CD4-positive, alpha-beta T cell (primary cell): ENCODE data around the gene ZNF574. TPM values are rescaled to one million over a fixed set of nuclear protein-coding genes. Genes with fewer than 3 reads are reported as not detected.

Experiments
- ATAC-seq: fragments of 200-7000 bp; cut with Tn5 transposase; one replicate; pipeline ENCODE4 v1.10.0; 2022; ENCODE audit warnings: mild to moderate bottlenecking; ENCODE audit not compliant: poor library complexity
- CTCF ChIA-PET: fragments of 350-600 bp; sonication (Branson Sonifier 250); formaldehyde crosslinking; loops from one replicate; lab custom pipeline; 2021; ENCODE audit warnings: antibody characterized with exemption, inconsistent platforms; lab: Charles Lee
- POLR2A ChIA-PET: fragments of 350-600 bp; sonication (Branson Sonifier 250); formaldehyde crosslinking; loops from one replicate; lab custom pipeline; 2021; ENCODE audit warnings: antibody characterized with exemption, inconsistent platforms; lab: Charles Lee
- DNase-seq, 14 experiments: peaks; one replicate each; pipeline ENCODE4 v3.0.0-alpha.2; 2013 to 2020; ENCODE audit warnings: mixed read lengths in 2 of 14
- H3K27ac ChIP-seq, 2 donors: one replicate each; pipeline versions ENCODE4 v1.5.1 to v1.7.0; 2013; ENCODE audit warnings: low read length in 2 of 2, low read depth in 1 of 2, mild to moderate bottlenecking in 1 of 2
- H3K27me3 ChIP-seq, 2 experiments: 1 replicate in 1 of 2; 2 replicates in 1 of 2; pipeline versions ENCODE4 v1.6.1 to v1.7.0; 2013; ENCODE audit warnings: low read length in 2 of 2, control low read depth in 1 of 2, mild to moderate bottlenecking in 1 of 2, moderate library complexity in 1 of 2; ENCODE audit not compliant: insufficient read depth in 2 of 2, control insufficient read depth in 1 of 2
- H3K36me3 ChIP-seq: one replicate; pipeline ENCODE4 v1.6.1; 2013; ENCODE audit warnings: low read length, control low read depth; ENCODE audit not compliant: insufficient read depth
- H3K4me1 ChIP-seq: one replicate; pipeline ENCODE4 v1.6.1; 2013; ENCODE audit warnings: low read length, control low read depth; ENCODE audit not compliant: insufficient read depth
- H3K4me3 ChIP-seq: one replicate; pipeline ENCODE4 v1.5.1; 2013; ENCODE audit warnings: mild to moderate bottlenecking, low read length, moderate library complexity
- H3K9me3 ChIP-seq, 2 experiments: 1 replicate in 1 of 2; 2 replicates in 1 of 2; pipeline versions ENCODE4 v1.6.1 to v1.7.0; 2013; ENCODE audit warnings: low read length in 2 of 2, mild to moderate bottlenecking in 2 of 2, control low read depth in 1 of 2, moderate library complexity in 1 of 2; ENCODE audit not compliant: control insufficient read depth in 1 of 2, insufficient read depth in 1 of 2
- H3K27ac Mint-ChIP-seq: one replicate; pipeline ENCODE4 v1.8.0; 2020; ENCODE audit warnings: mixed read lengths
- H3K27me3 Mint-ChIP-seq: one replicate; pipeline ENCODE4 v1.8.0; 2021; ENCODE audit warnings: mixed read lengths
- H3K36me3 Mint-ChIP-seq: one replicate; pipeline ENCODE4 v1.8.0; 2021; ENCODE audit warnings: low read depth, mixed read lengths
- H3K4me1 Mint-ChIP-seq: one replicate; pipeline ENCODE4 v1.8.0; 2021; ENCODE audit warnings: low read depth, mixed read lengths
- H3K4me3 Mint-ChIP-seq: one replicate; pipeline ENCODE4 v1.8.0; 2020; ENCODE audit warnings: mild to moderate bottlenecking, mixed read lengths
- H3K9me3 Mint-ChIP-seq: one replicate; pipeline ENCODE4 v1.8.0; 2020; ENCODE audit warnings: mixed read lengths
- intact Hi-C, 2 experiments: fragments of 100-400 bp; cut with DNase I in 1 of 2; cut with micrococcal nuclease in 1 of 2; formaldehyde crosslinking; loops; one replicate each; pipeline versions ENCODE4 v1.15.1 to v1.9.0; 2023 to 2025; cut with DNase I, micrococcal nuclease
- total RNA-seq, 174 experiments: library from RNA in 2 of 174; stranded (reverse) in 2 of 174; gene quantifications; one replicate each; pipeline ENCODE4 v1.2.3 and lab custom pipeline; 2021 to 2026
- TF ChIP-seq, protein P1 (sequence below): fragments of 200-600 bp; IDR thresholded peaks from one replicate; pipeline ENCODE4 v1.8.0; 2022; ENCODE audit warnings: antibody characterized with exemption, mild to moderate bottlenecking

The ZNF574 gene
- total RNA-seq, 2 experiments from 2014 or later: 21.5 to 24.0 TPM

DNA sequence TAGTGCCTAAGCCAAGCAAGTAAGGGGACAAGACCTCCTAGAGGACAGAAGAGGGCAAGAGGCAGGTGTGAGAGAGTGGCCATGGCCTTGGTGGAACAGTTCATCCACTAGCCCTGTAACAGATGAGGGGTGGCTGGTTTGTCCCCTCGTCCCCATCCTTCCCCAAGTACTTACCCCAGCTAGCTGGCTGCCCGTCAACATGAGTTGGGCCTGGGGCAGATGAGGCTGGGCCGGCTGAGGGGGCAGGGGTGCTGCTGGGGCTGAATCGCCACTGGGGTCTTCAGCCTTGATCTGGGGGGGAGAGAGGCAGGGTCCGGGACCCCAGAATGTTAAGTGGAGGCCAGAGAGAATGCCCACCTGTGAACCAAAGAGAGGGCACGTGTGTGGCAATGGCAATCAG is 41.1 kb downstream of the ZNF574 start:
- Histone ChIP-seq H3K4me1 (peaks cover 13% of the 10 kb centered on the region), H3K36me3 (peaks cover 57% of the 10 kb centered on the region), H3K27ac (no peak overlapping the region), H3K9me3 (no peaks in the 10 kb centered on the region), H3K27me3 (no peaks in the 10 kb centered on the region), H3K4me3 (no peak overlapping the region)
- peaks cover 18% of the 10 kb centered on the region for H3K4me1 Mint-ChIP-seq
- intact Hi-C loops: loop anchor here in 1 of 2 experiments (10.0 kb wide), 1 partner anchor 288 kb away; no protein-coding TSS in a partner anchor
- peaks cover 49% of the 10 kb centered on the region for H3K36me3 Mint-ChIP-seq
- no peaks in the 10 kb centered on the region for H3K9me3 Mint-ChIP-seq
- no peaks in the 10 kb centered on the region for H3K27me3 Mint-ChIP-seq
- H3K4me3 Mint-ChIP-seq: no peak overlapping the region
- TF ChIP-seq, protein P1, sequence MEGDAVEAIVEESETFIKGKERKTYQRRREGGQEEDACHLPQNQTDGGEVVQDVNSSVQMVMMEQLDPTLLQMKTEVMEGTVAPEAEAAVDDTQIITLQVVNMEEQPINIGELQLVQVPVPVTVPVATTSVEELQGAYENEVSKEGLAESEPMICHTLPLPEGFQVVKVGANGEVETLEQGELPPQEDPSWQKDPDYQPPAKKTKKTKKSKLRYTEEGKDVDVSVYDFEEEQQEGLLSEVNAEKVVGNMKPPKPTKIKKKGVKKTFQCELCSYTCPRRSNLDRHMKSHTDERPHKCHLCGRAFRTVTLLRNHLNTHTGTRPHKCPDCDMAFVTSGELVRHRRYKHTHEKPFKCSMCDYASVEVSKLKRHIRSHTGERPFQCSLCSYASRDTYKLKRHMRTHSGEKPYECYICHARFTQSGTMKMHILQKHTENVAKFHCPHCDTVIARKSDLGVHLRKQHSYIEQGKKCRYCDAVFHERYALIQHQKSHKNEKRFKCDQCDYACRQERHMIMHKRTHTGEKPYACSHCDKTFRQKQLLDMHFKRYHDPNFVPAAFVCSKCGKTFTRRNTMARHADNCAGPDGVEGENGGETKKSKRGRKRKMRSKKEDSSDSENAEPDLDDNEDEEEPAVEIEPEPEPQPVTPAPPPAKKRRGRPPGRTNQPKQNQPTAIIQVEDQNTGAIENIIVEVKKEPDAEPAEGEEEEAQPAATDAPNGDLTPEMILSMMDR: no peak
- POLR2A ChIA-PET: no interaction called here
- CTCF ChIA-PET: interaction anchor here (0.6 kb wide), 1 partner anchor 321 kb away, joined by 3 read pairs; no protein-coding TSS in a partner anchor
- DNase-seq (no peak), ATAC-seq (no peak)
- H3K27ac Mint-ChIP-seq: no peak overlapping the region

DNA sequence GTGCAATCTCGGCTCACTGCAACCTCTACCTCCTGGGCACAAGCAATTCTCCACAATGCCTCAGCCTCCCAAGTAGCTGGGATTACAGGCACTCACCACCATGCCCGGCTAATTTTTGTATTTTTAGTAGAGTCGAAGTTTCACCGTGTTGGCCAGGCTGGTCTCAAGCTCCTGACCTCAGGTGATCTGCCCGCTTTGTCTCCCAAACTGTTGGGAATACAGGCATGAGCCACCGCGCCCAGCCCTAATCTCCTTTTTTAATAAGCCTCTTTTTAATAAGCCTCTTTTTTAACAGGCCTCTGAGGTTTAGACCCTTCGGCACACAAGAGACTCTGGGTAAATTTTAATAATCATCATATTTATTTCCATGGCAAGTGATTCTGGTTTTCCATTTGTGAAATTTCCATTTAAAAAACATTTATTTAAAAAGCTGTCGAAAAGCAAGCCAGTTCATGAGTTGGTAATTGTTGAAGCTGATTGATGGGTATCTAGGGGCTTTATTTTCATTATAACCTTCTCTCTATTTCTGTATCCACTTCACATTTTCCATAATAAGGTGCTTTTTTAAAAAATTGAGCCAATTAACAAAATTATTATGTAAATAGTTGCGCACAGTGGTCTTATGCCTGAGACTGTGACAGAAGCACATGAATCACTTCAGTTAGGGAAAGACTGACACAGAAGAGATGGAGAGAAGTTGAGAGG is 44.5 kb downstream of the ZNF574 start:
- Mint-ChIP-seq H3K9me3 (no peaks in the 10 kb centered on the region), H3K4me1 (peaks cover 49% of the 10 kb centered on the region), H3K27me3 (no peaks in the 10 kb centered on the region), H3K4me3 (peak overlapping the region; percentile 67), H3K36me3 (peaks cover 33% of the 10 kb centered on the region), H3K27ac (peak overlapping the region; percentile 88)
- intact Hi-C loops: no loop called here
- H3K27me3 ChIP-seq: no peaks in the 10 kb centered on the region
- TF ChIP-seq, protein P1: no peak
- H3K27ac ChIP-seq: peak overlapping the region; percentile 89 to 91
- no peaks in the 10 kb centered on the region for H3K9me3 ChIP-seq
- ATAC-seq: no peak
- no peak for DNase-seq
- peaks cover 29% of the 10 kb centered on the region for H3K36me3 ChIP-seq
- POLR2A ChIA-PET: interaction anchor here (0.8 to 1.8 kb wide), 2 partner anchors 12 to 96 kb away, joined by 3 to 7 read pairs; partner anchors contain the start of gene POU2F2
- H3K4me1 ChIP-seq: peaks cover 46% of the 10 kb centered on the region
- CTCF ChIA-PET: interaction anchor here (0.7 to 2.7 kb wide), 5 partner anchors 12 to 330 kb away, joined by 3 to 8 read pairs (median 3); partner anchors contain the start of gene POU2F2
- no peak overlapping the region for H3K4me3 ChIP-seq

- peak overlapping the region; percentile 67 for H3K4me3 Mint-ChIP-seq
- Histone ChIP-seq H3K27me3 (no peaks in the 10 kb centered on the region), H3K4me3 (no peak overlapping the region), H3K27ac (peak overlapping the region; percentile 89 to 91), H3K36me3 (peaks cover 22% of the 10 kb centered on the region), H3K4me1 (peaks cover 50% of the 10 kb centered on the region), H3K9me3 (no peaks in the 10 kb centered on the region)
- ChIA-PET CTCF (interaction anchor here (0.6 to 2.7 kb wide), 6 partner anchors 11 to 329 kb away, joined by 3 to 8 read pairs (median 4); partner anchors contain the start of gene POU2F2), POLR2A (interaction anchor here (0.9 to 1.8 kb wide), 2 partner anchors 11 to 122 kb away, joined by 4 to 7 read pairs; partner anchors contain the start of genes GSK3A and POU2F2)
- TF ChIP-seq, protein P1: no peak
- peaks cover 30% of the 10 kb centered on the region for H3K36me3 Mint-ChIP-seq
- H3K27me3 Mint-ChIP-seq: no peaks in the 10 kb centered on the region
- peak in 3 of 14 experiments; percentile 10 to 42 (median 35) for DNase-seq
- no peak for ATAC-seq
- intact Hi-C loops: no loop called here
- peaks cover 54% of the 10 kb centered on the region for H3K4me1 Mint-ChIP-seq
- H3K9me3 Mint-ChIP-seq: no peaks in the 10 kb centered on the region
- peak overlapping the region; percentile 88 for H3K27ac Mint-ChIP-seq
Observed at GRCh38 chr19:42121036-42121621, 45.2 kb downstream of the ZNF574 start.
